DMS79 treated with DMSO at 0.1 percent for 48 hours (cell line): ENCODE measurements around the gene PLEKHJ1.
A peak's percentile ranks its signal among the peaks of the same experiment; 100 is the strongest.

Experiments used
- DNase-seq: peaks from one replicate; lab custom pipeline; 2025; lab: John Stamatoyannopoulos, UW

Gene PLEKHJ1

DNA sequence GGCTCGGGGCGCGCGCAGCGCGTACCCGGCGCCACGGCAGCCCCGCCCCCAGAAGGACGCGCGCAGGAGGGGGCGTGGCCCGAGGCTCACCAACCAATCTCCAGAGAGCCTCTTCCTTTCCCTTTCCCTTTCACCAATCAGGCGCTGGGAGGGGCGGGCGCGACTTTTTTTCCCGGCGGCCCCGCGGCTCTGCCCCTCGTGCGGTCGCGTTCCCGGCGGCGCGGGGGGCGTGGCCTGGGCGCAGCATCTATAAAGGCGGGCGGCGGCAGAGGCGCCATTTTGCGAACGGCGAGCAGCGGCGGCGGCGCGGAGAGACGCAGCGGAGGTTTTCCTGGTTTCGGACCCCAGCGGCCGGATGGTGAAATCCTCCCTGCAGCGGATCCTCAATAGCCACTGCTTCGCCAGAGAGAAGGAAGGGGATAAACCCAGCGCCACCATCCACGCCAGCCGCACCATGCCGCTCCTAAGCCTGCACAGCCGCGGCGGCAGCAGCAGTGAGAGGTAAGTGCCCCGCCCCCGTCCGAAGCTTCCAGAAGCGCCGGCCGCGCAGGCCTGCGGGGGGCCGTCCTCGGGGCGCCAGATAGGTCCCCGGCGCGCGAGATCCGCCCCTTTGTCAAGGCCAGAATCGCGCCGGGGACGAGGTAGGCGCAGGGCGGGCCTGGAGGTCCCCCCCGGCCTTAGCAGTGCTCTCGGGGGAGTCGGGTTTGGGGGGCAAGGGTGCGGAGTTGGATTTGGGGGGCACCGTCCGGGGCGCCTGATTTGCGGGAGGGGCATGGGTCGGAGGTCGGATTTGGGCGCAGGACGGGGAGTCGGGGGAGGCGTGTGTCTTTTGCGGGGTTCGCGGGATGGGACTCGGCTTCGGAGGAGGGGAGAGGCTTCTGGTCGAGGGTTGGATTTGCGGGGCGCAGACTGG is 33.4 kb upstream of the PLEKHJ1 start:
- DNase-seq = peak; percentile 90

DNA sequence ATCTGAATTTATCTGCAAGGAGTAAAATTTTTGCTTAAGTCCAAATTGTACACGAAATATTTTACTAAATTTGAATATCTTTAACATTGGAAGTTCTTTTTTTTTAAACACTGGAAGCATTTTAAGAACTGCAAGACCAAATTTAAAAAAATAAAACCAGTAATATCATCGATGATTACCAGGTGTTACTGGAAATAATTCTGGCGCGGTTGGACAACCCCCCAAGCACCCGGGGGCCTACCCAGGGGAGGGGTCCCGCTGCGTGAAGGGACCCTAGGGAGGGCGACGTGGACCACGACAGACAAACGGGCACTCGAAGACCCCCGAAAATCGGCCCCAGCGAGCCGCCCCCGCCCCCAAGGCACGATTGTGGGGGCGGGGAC is 32.7 kb upstream of the PLEKHJ1 start:
- no peak for DNase-seq

DNA sequence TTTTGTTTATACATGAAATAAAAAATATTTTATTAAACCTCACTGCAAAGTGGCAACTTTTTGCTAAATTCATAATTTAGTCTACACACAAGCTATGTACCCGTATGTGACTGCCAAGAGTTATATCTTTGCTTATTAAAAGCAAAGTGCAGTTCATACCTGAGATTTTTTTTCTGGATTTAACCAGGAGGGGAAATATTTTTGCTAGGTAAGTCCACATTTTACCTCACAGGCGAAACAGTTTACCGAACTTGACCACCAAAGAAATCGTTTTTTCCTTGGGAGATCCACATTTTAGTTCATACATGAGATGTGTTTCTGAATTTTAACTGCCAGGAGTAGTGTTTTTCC is 32.3 kb upstream of the PLEKHJ1 start:
- no peak for DNase-seq

DNA sequence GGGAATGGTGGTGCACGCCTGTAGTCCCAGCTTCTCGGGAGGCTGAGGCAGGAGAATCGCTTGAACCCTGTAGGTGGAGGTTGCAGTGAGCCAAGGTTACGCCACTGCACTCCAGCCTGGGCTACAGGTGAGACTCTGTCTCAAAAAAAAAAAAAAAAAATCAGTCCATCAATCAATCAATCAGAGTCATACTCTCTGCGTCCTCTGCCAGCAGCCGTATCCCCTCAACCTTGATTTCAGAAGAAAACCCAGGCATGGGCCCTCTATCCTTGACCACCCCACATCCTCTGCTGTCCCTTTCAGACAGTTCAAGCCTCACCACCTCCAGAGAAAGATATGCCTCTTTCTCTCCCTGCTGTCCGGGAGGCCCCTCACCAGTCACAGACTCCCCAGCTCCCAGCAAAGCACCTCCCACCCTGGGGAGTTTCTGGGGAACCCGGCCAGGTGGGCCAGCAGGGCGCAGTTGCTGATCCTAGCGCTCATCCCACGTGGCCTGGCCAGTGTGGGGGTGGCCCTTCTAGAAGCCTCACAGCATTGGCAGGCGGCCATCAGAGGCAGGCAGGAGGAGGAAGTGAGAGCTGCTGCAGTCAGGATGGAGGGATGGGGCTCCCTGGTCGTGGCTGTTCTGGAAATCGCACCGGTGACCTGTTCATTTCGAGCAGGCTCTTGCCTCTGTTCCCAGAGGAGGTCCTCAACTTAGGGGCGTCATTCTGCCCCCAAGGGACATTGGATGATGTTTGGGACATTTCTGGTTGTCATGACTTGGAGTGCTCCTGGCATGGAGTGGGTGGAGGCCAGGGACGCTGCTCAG is 30.3 kb upstream of the PLEKHJ1 start:
- peak; percentile 72 for DNase-seq

DNA sequence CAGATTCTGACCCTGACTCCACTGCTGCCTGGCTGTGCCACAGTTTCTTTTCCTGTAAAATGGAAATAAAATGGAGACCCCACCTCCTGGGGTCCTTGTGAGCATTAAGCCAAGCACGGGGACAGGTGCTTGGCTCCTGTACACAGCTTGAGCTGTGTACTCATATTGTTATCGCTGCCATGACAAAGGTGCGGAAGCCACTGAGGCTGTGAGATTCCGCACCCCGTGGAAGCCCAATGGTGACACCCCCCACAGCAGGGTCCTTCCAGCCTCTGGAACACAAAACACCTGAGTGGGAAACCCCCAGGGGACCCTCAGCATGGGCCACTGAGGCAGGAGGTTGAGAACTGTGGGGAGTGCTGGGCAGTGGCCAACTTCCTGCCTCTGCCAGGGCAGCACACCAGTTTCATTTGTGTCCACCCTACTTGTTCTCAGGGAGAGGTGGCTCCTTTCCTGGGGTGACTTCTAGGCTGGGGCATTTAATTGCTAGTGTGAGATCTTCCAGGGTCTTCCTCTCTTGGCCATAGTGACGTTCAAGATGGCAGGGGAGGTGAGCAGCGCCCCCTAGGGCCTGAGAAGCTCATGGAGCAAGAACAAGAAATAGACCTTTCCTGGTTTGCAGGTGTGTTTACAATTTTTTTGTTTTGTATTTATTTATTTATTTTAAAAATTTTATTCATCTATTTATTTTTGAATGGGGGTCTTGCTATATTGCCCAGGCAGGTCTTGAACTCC is 25.5 kb upstream of the PLEKHJ1 start:
- DNase-seq = no peak

DNA sequence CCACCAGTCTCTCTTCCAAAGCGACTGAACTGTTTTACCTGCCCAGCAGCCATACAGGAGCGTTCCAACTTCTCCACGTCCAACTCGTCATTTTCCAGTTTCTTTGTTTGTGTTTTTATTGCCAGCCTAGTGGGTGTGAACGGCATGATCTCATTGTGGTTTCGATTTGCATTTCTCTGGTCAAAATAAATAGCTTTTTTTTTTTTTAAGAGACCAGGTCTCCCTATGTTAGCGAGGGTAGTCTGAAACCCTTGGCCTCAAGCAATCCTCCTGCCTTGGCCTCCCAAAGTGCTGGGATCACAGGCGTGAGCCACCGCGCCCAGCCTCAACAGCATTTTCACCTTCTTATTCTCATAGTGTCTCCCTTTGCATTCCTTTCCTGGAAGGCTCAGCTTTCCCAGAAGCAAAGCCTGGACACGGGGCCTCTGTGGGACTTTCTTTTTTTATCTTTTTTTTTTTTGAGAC is 24.2 kb upstream of the PLEKHJ1 start:
- DNase-seq = no peak

DNA sequence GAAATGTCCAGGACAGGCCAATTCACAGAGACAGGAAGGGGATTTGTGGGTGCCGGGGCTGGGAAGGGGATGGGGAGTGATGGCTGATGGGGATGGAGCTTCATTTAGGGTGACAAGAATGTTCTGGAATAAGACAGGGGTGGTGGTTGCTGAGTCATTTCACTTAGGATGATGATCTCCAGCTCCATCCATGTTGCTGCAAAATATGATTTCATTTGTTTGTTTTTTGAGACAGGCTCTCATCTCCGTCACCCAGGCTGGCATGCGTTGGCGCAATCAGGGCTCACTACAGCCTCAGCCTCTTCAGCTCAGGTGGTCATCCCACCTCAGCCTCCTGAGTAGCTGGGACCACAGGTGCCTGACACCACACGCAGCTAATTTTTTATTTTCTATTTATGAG is 23.2 kb upstream of the PLEKHJ1 start:
- no peak for DNase-seq

DNA sequence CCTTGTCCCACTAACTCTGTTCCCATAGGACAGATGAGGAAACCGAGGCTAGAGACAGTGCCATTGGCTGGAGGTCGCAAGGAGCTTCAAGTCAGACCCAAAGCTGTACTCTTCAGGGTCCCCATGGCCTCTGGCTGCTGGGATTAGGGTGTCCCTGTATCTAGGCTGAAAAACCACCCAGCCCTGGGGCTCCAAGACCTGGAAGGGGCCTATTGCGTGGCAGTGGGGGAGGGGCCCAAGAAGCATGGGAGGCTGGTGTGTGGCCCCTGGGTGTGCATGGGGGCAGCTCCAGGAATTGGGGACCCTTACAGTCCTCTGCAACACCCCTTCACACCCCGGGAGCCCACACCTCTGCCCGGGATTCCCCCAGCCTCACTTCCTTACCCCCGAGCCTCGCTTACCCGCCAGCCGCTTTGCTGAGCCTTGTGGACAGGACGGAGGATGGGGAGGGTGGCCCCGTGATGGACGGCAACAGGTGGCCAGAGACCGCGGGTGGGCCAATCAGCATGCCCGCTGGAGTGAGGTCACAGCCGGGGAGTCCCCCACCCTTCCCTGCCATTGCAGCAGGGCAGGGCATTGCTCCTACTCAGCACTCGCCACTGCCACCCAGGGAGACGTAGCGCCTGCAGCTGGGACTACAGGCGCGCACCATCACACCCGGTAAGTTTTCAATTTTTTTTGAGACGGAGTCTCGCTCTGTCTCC is 20.0 kb upstream of the PLEKHJ1 start, which contains the start of gene JSRP1:
JSRP1 (minus strand) TSS at position 436 of the 704 bp plus-strand sequence. CDS start 1,103 bp downstream, outside the sequence.
- no peak for DNase-seq

DNA sequence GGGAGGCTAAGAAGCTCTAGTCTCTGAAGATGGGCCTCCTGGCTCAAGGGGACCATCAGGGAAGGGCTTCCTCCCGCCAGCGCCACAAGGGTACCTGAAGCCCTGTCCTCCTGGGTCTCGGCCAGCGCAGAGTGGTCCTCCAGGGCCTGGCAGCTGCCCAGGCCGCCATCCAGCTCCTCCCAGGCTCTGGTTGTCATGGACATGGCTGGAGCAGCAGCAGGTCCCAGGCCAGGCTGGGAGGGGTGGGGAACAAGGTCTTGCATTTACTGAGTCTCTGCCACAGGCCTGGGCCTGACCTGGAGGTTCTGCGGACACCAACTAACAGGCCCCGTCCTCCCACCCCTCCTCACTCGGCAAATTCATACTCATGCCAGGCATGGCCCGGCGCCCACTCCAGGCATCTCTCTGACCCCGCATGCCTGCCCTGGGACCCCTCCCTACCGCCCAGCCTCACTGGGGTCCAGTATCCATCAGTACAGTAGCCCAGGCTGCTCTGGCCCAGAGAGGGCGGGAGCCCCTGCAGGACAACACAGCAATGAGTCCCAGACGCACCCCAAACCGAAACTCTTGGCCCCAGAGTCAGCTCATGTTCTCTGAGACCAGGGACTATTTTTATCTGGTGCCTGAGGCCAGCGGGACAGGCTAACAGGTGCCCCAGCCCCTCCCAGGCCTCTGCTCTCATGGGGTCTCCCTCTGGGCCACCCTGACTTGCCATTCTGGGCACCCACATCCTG is 19.1 kb upstream of the PLEKHJ1 start:
- peak; percentile 29 for DNase-seq

DNA sequence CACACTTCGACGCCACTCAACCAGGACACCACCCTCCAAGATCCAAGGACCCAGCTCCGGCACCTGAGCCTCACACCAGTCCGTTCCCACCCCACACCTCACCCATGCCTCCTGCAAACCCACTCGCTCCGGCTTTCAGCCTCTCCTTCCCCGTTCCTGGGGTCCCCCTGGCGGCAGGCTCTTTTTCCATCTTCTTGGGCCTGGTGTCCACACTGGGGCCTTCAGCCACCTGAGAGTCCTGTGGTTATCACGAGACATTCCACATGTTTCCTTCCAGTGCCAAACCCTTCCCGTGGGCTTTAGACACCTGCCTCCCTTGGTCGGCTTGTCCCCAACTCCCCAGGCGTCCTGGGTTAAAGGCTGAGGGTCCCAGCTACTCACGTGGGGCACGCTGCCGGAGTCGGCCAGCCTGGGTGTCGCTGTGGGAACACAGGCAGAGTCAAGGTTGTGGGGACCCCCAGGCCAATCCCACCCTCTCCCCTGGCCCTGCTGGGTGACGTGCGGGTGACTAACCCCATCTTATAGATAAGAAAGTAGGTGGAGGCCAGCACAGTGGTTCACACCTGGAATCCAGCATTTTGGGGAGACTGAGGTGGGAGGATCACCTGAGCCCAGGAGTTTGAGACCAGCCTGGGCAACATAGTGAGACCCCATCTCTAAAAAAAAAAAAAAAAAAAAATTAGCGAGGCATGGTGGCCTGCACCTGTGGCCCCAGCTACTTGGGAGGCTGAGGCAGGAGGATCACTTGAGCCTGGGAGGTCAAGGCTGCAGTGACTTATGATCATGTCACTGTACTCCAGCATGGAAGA is 18.1 kb upstream of the PLEKHJ1 start:
- DNase-seq = no peak

DNA sequence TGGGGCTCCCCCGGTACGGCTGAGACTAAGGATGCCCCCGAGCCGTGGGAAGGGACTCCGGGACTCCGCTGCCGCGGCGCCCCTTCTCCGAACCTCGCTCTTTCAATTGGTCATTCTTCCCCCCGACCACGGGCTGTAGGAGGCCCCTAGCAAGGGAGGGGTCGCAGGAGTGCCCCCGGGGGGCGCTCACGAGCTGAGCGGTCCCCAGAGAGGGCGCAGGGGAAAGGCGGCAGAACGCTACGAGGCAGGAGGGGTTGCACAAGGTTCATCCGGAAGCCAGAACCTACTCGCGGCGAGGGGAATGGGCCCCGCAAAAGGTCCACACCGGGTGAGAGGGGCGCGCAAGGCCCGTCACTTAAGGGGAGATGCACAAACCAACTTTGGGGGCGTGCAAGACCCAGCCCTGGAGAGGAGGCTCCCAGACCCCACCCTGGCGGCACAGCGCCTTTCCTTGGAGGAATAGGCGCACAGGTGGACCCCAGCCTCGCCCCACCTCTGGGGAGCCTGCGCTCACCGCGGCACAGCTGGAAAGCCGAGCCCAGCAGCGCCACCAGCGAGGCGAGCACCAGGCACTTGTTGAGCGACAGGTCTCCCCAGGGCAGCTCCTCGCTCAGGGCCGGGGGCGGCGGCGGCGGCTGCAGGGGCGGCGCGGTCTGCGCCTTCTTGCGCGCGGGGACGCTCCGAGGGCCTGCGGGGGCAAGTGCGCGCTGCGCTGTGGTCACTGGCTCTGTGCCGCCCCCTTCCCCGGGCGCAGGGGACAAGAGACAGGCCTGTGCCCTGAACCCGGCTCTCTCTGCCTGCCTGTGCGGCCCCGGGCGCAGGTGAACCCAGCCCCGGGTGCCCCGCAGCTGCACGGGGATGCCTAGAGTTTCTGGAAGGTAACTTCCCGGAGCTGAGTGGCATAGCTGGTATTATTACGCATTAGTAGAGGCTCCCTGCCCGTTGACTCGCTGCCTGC is 17.3 kb upstream of the PLEKHJ1 start:
- DNase-seq = peak; percentile 21

DNA sequence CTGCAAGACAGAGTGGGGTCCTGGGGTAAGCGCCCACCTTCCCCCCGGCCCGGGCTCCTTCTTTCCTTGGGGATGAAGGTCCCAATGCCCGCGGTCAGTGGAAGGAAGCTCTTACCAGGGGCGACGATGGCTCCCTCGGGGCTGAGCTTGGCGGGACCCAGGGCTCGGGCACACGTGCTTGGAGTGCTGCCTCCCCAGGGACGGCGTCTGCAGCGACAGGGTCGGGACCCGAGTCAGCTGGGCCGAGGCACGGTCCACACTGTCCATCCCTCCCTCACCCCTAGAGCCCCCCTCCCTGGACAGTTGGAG is 16.6 kb upstream of the PLEKHJ1 start:
- no peak for DNase-seq

DNA sequence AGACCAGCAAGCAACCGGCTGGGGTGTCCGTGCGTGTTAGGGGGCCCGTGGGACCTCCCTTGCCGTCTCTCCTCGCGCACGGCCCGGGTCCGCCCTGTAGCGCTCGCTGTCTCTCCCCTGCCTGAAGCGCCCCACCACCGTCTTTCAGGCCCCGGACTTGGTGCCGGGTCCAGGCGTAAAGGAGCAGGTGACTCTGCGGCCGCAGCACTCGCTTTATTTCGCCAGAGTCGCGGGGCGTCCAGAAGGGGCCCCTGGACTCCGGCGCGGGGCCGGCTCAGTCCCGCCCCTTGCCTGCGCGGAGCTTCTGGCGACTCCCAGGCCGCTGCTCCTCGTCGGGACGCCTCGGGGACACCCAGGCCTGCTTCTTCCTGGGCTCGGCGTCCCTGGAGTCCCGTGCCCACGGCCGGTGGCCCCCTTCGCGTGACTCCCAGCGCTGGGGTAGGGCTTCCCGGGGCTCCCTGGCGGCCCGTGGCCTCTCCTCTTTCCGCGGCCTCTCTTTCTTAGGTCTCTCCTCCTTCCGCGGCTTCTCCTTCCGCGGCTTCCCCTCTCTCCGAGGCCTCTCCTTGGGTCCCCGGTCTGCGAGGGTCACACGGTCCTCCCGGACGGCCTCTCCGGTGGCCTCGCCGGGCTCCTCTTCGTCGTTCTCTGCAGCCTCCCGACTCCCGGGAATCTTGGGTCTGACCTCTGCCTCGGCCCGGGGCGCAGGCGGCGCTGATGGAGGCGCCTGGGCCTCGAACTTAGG is 16.1 kb upstream of the PLEKHJ1 start:
- no peak for DNase-seq

DNA sequence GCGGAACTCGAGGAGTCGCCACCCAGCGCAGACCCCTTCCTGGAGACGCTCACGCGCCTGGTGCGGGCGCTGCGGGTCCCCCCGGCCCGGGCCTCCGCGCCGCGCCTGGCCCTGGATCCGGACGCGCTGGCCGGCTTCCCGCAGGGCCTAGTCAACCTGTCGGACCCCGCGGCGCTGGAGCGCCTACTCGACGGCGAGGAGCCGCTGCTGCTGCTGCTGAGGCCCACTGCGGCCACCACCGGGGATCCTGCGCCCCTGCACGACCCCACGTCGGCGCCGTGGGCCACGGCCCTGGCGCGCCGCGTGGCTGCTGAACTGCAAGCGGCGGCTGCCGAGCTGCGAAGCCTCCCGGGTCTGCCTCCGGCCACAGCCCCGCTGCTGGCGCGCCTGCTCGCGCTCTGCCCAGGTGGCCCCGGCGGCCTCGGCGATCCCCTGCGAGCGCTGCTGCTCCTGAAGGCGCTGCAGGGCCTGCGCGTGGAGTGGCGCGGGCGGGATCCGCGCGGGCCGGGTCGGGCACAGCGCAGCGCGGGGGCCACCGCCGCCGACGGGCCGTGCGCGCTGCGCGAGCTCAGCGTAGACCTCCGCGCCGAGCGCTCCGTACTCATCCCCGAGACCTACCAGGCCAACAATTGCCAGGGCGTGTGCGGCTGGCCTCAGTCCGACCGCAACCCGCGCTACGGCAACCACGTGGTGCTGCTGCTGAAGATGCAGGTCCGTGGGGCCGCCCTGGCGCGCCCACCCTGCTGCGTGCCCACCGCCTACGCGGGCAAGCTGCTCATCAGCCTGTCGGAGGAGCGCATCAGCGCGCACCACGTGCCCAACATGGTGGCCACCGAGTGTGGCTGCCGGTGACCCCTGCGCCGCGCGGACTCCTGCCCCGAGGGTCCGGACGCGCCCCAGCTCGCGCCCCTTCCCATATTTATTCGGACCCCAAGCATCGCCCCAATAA is 15.3 kb upstream of the PLEKHJ1 start:
- no peak for DNase-seq

DNA sequence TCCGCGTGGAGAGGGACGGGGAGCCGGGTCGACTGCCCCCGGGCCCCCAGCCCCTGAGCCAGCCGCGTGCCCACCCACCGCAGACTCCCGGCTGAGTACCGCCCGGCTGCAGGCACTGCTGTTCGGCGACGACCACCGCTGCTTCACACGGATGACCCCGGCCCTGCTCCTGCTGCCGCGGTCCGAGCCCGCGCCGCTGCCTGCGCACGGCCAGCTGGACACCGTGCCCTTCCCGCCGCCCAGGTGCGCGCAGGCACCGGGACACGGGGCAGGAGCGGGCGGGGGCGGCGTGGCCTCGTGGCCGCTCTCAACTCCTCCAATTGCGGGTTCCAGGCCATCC is 14.6 kb upstream of the PLEKHJ1 start:
- DNase-seq = no peak

DNA sequence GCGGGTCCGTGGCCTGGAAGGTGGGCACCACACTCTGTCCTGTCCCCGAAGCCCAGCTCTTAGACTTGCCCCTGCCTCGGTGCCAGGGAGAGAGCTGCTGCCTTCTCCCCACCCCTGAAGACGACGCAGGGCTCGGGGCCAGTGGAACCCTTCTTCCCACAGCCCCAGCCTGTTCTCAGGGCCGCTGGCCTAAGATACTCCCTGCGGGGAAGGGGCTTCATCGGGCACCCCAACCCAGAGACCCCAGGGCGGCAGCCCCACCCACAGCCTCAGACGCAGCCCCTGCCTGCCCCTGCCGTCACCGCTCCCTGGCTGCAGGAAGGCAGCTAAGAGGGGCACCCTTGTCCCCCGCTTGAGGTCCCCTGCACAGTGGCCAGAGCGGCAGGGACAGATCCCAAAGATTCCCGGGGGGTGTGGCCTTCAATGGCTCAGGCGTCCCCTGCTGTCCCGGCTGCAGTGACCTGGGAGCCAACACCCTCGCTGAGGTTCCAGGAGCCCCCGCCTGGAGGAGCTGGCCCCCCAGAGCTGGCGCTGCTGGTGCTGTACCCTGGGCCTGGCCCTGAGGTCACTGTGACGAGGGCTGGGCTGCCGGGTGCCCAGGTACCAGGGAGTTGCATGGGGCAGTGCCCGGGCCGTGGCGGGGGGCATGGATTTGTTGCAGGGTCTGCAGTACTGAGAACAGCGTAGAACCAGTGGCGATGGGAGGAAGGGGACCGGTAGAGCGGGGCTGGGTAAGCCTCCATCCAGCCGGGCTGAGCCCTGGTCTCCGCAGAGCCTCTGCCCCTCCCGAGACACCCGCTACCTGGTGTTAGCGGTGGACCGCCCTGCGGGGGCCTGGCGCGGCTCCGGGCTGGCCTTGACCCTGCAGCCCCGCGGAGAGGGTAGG is 14.0 kb upstream of the PLEKHJ1 start:
- DNase-seq = no peak
